Heart left ventricle (tissue), 13 donors: ENCODE results near the gene KLHL26.

Experiments
- CTCF ChIP-seq, 12 donors: fragments of 200-600 bp; sonication (generic) in 4 of 12; IDR thresholded peaks; one replicate each; pipeline versions ENCODE4 v1.5.0 to v1.8.0; 2018 to 2022; ENCODE audit warnings: antibody characterized with exemption in 12 of 12, mild to moderate bottlenecking in 5 of 12
- POLR2A ChIP-seq, 2 donors: fragments of 450-650 bp; IDR thresholded peaks; one replicate each; pipeline ENCODE4 v1.6.1; 2017; ENCODE audit warnings: antibody characterized with exemption in 2 of 2, mild to moderate bottlenecking in 2 of 2, moderate library complexity in 2 of 2
- donor health status: ischemic (EF 13 %, LVEDD 7.1; RV severe dilation, severe dysfunction).
- donor health status: DM: no; HTN: yes; CAD: no.
- donor health status: DM: no; HTN: no; CAD: no.
- donor health status: ischemic (EF 25% LVEDD 6.9; RV normal size, moderate dysfunction).
- donor health status: ischemic (EF 25% LVEDD 5.7; RV mildly dilated, moderate dysfunction).
- donor health status: ischemic (EF 35%, LVEDD 5.7; RV mildly dilated, moderate dysfunction).
- donor health status: nonischemic (EF 11% LVEDD 7.7; RV severe dilation, severe dysfunction).
- donor health status: DM: yes; HTN: yes; CAD: no.
- donor health status: PGD.
- donor health status: ischemic (EF 29% LVEDD 5.4; RV normal size, mild dysfunction).
- donor health status: nonischemic (EF 23%, LVEDD 6.1; RV moderate dilation, normal function).

- TF ChIP-seq CTCF (IDR thresholded peaks at IDR 0.05) (no peak), POLR2A (IDR thresholded peaks at IDR 0.05) (no peak)
Measured at GRCh38 chr19:18687740-18688465, 51.1 kb downstream of the KLHL26 start.
